ENCODE data around the gene SLC4A7.
A peak's percentile ranks its signal among the peaks of the same experiment; 100 is the strongest.
"Not testable (repeated sequence)": the region's sequence is repeated elsewhere in the genome, so short reads cannot be mapped to it uniquely, and the experiment has no call there.

SLC4A7 gene

GRCh38 chr3:27484015-27484844 lies at the start of gene SLC4A7:
Gene SLC4A7 (minus strand): TSS chr3:27484384. CDS start chr3:27484126, 258 bp downstream.
- DNase-seq (ENCODE audit: low read depth), result peak; percentile 94

- no peak for DNase-seq (ENCODE audit: low read depth)
These were observed 49.0 kb upstream of the SLC4A7 start for GRCh38 chr3:27533261-27533607.

DNA sequence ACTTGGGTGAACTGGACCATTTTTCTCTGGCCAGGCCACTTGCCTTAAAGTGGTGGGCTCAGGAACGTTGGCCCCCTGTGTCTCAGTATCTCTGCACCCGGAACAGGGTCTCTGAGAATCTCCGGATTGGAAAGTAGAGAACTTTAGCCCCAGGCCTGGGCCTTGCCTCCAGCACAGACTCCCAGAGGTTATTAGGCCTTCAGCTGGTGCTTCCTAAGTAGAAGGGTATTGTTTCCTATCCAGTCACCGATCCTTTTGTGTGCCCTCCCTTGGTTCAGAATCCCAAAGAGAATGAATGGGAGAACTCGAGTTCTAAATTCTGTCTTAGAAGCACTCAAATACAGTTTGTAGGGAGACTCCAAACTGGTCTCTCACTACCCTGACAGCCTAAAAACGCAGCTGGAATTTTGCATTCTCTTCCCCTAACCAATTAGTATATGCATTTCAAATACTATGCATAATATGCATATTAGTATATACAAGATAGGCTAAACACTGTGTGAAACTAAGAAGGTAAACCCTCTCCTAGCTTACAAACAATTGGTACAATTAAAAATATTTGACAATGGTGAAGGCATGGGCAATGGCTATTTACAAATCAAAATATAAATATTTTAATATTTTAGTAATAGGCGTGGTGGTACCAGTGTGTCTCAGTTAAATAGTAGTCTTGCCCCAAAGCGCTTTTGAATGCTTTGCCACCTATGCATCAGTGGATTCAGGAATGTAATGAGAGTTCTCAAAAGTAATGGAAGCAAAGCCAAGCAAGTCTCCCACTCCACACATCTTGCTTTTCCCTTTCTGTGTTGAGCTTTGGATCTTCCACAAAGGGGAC lies 48.5 kb upstream of the SLC4A7 start:
- no peak for DNase-seq (ENCODE audit: low read depth)

- not testable (repeated sequence) for DNase-seq (ENCODE audit: low read depth)
These were observed 47.1 kb upstream of the SLC4A7 start for GRCh38 chr3:27531193-27531751.

DNA sequence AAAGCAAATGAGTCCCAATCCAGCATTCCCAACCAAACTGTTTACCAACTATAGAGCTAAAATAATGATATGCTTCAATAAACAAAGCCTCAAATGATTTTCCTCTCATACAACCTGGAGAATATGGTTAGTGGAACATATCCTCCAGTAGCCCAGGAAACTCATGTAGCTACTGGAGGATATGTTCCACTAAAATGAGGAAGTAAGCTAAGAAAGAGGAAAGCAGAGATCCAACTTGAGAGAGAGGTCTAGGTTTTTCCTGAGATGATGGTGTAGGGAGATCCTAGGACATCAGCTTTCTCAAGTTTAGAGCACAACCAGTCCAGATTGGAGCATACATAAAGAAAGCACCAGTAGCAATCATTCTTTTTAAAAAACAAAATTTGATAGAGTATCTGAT lies 44.6 kb upstream of the SLC4A7 start:
- no peak for DNase-seq (ENCODE audit: low read depth)

GRCh38 chr3:27526614-27527315 lies 42.6 kb upstream of the SLC4A7 start:
- no peak for DNase-seq (ENCODE audit: low read depth)

DNA sequence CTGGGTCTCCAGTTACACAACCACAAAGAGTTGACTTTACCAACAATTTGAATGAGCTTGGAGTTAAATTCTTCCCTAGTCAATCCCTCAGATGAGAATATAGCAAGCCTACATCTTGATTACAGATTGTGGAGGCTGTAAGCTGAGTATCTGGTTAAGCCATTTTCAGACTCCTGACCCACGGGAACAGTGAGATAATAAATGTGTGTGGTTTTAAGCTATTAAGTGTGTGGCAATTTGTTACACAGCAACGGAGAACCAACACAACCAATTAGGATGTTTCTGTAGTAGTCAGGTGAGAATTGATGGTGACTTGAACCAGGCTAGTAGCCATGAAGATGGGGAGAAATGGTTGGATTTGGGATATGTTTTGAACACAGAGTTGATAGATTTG lies 37.7 kb upstream of the SLC4A7 start:
- DNase-seq (ENCODE audit: low read depth), result no peak

DNA sequence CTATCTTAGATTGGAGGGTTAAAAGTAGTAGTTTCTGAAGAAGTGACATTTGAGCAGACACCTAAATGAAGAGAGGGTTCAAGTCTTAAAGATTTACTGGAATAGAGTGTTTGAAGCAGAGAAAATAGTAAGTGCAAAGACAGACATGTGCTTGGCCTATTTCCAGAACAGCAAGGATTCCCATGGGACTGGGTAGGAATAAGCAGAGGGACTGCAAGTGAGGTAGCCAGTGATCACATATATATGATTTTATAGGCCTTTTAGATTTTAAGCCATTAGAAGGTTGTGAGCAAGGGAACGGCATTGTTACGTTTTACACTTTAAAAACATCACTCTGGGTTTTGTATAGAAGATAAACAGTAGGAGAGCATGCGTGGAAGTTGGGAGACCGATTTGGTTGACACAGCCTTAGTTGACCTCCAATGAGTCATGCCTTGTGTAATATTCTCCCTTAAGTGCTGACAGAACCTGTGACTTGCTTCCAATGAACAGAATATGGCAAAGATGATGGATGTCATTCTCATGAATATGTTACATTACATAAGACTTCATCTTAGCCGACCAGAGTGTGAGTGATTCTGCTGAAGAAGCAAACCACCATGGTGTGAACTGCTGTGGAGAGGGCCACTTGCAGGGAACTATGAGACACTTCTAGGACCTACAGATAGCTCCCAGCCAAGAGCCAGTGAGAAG lies 37.1 kb upstream of the SLC4A7 start:
- DNase-seq (ENCODE audit: low read depth), result peak; percentile 89

DNA sequence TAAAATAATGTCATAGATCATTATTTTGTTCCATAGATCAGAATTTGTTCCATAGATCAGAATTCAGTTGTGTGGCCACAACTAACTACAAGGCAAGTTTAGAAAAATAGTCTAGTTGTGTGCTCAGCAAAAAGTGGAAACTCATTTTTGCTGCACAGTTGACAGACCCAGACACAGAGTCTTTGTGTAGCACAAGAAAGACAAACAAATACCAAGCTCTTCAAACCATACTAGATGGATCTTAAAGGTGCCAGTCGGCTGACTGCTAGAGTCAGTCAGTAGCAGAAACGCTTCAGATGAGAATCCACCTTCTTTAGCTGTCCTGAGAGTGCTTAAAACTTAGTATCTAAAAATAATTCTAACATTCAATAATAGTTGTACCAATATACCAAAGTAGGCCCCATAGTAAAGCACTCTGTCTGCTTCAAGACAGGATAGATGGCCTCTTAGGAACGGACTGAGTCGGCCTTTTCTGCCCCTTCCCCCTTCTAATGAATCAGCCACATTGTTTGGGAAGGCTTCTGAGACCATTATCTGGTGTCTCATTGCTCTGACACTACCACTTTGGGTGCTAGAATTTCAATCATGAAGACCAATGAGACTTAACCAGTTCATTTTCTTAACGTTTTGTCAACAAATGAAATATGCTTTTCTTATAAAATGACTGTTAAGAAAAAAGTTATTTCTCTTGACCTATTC lies 27.7 kb upstream of the SLC4A7 start:
- no peak for DNase-seq (ENCODE audit: low read depth)

- no peak for DNase-seq (ENCODE audit: low read depth)
These were observed 25.2 kb upstream of the SLC4A7 start for GRCh38 chr3:27509376-27509775.

- no peak for DNase-seq (ENCODE audit: low read depth)
These were observed 24.2 kb upstream of the SLC4A7 start for GRCh38 chr3:27508424-27508823.

GRCh38 chr3:27507515-27508266 lies 23.5 kb upstream of the SLC4A7 start:
- no peak for DNase-seq (ENCODE audit: low read depth)

DNA sequence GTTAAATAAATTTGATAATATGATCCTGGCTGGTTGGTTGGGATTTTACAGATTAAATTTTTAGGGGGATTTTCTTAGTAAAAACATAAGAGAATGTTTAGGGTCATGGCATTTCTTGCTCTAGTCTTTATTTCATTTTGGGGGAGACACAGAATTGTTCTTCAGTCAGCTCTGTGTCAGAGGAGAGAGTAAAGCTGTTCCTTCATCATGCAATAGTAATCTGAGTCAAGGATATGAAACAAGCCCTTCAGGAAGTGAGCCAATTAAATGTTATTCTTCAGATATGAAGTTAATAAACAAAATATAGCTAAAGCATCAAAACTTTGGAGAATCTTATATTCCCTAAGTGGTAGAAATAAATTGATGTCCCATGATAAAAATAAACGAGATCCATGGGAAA lies 22.9 kb upstream of the SLC4A7 start:
- DNase-seq (ENCODE audit: low read depth), result no peak

DNA sequence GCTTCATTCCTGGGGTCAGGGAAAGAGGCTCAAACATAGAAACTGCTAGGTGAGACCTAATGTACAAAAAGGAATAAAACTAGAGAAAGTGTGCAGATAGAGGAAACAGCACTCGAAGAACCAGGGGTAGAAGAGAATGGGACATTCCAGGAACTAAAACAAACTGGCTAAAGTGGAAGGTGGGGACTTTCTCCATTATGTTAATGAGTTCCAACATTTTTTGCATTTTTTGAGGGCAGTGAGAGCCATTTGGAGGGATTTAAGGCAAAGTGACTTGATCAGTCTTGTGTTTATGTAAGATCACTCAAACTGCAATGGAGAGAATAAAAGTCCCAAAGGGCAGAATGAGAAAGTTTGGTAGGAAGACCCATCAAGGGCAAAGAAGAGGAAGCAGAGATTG lies 20.6 kb upstream of the SLC4A7 start:
- no peak for DNase-seq (ENCODE audit: low read depth)

- peak; percentile 88 for DNase-seq (ENCODE audit: low read depth)
These were observed 19.3 kb upstream of the SLC4A7 start for GRCh38 chr3:27503526-27503925.

DNA sequence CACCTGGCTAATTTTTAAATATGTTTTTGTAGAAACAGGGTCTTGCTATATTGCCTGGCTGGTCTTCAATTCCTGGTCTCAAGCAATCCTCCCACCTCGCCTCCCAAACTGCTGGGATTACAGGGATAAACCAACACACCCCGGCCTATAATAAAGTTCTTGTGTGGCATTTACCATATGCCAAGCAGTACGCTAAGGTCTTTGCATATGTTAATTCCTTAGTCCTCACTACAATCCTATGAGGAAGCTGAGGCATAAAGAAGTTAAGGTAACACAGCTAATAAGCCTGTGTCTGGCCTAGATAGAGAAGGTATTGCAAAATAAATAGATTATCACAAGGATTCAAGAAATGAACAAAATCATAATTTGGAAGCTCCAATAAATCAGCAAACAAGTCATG lies 17.6 kb upstream of the SLC4A7 start:
- no peak for DNase-seq (ENCODE audit: low read depth)

- no peak for DNase-seq (ENCODE audit: low read depth)
These were observed 16.8 kb upstream of the SLC4A7 start for GRCh38 chr3:27500986-27501385.

DNA sequence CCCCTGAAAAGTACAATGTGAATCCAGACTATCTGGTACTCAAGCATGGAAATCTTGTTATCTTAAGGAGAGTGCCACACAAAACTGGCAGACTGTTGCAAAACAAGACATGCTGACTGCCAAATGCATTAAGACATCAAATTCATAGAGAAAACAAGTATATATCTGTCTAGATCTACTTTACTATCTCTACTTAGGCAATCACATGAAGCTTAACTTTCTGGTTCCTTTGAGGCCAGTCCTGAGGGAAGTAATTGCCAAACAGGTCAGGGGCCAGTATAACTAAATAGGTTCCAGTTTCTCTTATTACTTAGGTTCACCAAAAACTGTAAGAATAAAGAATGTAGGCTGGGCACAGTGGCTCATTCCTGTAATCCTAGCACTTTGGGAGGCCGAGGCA lies 15.9 kb upstream of the SLC4A7 start:
- peak; percentile 31 for DNase-seq (ENCODE audit: low read depth)

GRCh38 chr3:27494784-27495183 lies 10.6 kb upstream of the SLC4A7 start:
- DNase-seq (ENCODE audit: low read depth), result no peak

DNA sequence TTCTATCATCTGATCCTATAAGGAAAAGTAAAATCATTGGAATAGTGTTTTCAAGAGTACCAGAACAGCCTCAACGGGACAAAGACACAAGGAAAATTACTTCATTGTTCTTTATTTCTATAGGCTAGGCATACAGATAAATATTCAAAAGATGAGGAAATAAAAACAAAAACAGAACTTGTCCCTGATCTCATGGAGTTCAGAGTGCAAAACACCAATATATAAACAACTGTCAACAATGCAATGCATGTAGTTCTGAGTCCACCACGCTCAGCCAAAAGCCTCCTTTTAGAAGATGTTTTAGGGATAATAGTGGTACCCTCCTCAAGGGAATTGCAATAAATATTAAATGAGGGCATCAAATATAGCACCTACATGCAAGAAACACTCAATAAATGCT lies 4.6 kb upstream of the SLC4A7 start:
- no peak for DNase-seq (ENCODE audit: low read depth)
